LNCAP (cell line): ENCODE data around the gene TTC8.

Experiments used
- CTCF ChIP-seq: fragments of 450-650 bp; IDR thresholded peaks from 2 replicates; pipeline ENCODE4 v1.5.1; 2017; ENCODE audit warnings: mild to moderate bottlenecking

Gene TTC8

GRCh38 chr14:88792473-88793258 is 31.8 kb upstream of the TTC8 start, which contains the start of gene EML5:
Gene EML5, minus strand, starts transcription at chr14:88792953. Its CDS starts 450 bp downstream, at chr14:88792503.
- TF ChIP-seq CTCF = peak; percentile 58

- TF ChIP-seq CTCF = no peak
These were observed 31.2 kb upstream of the TTC8 start for GRCh38 chr14:88793259-88793625.

DNA sequence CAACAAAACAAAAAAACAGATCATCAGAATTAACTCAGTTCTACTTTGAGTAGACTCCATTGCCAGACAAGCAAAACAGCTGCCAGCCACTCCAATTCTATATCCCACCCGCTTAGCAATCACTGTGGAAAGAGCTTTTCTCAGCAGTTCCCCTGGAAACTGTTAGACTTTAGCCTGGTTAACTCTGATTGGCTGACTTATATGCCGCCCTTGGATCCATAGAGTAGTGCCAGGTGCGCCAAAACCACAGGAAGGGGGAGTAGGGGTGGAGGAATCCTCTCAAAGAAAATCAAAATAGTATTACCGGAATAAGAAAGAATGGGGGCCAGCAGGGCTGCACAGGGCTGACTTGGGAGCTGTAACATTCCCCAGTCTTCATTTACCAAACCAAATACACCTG is 26.3 kb upstream of the TTC8 start:
- no peak for TF ChIP-seq CTCF

- no peak for TF ChIP-seq CTCF
These were observed 24.9 kb upstream of the TTC8 start for GRCh38 chr14:88799522-88799921.

- TF ChIP-seq CTCF = no peak
These were observed 21.9 kb upstream of the TTC8 start for GRCh38 chr14:88802596-88802995.

- TF ChIP-seq CTCF = no peak
These were observed 20.4 kb upstream of the TTC8 start for GRCh38 chr14:88804035-88804434.

DNA sequence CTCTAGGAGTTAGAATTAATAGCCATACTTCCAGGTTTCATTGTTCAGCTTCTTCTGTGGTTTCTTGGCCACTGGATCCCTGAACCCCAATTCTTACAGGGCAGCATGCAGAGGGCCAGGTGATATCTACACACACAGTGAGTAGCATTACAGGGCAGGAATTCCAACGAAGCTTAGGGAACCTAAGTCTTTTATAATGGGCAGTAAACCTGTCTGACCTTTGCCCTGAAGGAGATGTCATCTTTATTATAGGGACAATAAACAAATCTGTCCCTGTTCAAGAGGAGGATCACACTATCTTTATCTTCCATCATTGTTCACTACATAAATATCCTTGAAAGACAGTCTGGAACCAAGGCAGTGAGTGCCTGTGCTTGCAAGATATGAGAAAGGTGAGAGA is 20.0 kb upstream of the TTC8 start:
- TF ChIP-seq CTCF = no peak

DNA sequence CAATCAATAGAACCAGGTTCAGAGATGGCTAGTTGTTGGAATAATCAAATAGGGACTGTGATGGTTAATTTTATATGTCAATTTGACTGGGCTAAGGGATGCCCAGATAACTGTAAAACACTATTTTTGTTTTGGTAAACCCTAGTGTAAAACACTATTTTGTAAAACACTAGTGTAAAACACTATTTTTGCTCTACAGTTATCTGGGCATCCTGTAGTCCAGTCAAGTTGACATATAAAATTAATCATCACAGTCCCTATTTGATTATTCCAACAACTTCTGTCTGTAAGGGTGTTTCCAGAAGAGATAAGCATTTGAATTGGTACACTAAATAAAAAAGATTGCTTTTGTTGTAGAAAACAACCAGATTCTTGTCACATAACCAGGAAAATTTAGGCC is 16.1 kb upstream of the TTC8 start:
- TF ChIP-seq CTCF = no peak
